ENCODE results near the gene CMSS1. TPM values are rescaled to one million over a fixed set of nuclear protein-coding genes. Genes with fewer than 3 reads are reported as not detected.

CMSS1 gene
- total RNA-seq, 1 experiment from 2014 or later, result 64.1 TPM

DNA sequence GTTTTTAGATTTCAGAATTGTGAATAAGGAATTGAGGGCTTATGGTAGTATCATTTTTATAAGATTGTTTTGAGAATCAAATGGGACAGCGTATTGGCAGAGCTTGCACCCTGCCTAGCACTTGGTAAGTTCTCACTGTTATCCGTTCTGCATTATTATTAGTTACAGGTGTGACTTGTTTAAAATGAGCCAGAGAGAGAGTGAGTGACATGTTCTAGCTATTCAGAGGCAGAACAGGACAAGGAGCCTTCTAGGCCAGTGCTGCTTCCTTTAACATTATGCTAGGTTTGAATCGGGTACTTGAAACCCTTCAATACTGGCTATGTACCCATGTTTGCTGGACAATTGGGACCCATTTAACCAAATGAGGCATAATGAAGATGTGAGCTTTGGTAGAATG lies 162.9 kb downstream of the CMSS1 start (continued):
- TF ChIP-seq, protein P1, sequence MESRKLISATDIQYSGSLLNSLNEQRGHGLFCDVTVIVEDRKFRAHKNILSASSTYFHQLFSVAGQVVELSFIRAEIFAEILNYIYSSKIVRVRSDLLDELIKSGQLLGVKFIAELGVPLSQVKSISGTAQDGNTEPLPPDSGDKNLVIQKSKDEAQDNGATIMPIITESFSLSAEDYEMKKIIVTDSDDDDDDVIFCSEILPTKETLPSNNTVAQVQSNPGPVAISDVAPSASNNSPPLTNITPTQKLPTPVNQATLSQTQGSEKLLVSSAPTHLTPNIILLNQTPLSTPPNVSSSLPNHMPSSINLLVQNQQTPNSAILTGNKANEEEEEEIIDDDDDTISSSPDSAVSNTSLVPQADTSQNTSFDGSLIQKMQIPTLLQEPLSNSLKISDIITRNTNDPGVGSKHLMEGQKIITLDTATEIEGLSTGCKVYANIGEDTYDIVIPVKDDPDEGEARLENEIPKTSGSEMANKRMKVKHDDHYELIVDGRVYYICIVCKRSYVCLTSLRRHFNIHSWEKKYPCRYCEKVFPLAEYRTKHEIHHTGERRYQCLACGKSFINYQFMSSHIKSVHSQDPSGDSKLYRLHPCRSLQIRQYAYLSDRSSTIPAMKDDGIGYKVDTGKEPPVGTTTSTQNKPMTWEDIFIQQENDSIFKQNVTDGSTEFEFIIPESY (IDR thresholded peaks at IDR 0.05; ENCODE audit: extremely low read depth, insufficient replicate concordance, low read length), result no peak

DNA sequence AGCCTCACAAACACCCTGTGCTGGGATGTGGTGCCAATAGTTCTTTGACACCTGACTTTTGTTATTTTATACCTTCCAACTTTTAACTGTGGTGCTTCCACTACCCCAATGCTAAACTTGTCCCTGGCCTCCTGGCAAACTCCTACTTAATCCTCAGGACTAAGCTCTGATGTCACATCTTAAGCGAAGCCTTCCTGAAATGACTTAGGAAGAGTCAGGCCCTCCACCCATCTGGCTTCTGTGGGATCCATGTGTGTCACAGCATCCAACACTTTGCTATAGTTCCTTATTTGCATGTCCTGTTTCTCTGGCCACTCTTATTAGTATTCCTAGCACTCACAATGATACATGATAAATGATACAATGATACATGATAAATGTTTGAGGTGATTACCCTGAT lies 163.5 kb downstream of the CMSS1 start:
- H3K36me3 ChIP-seq (ENCODE audit: control insufficient read depth in 1 of 2, insufficient read depth in 2 of 2, low read length in 2 of 2), result no peaks in the 10 kb centered on the region
- H3K79me2 ChIP-seq (ENCODE audit: insufficient read depth, low read length), result no peaks in the 10 kb centered on the region
- RAD21 ChIA-PET (ENCODE audit: low non-redundant PET in 1 of 2, low total read pairs in 2 of 2, uncharacterized antibody in 2 of 2, unreplicated experiment in 2 of 2), result no interaction called here
- peaks cover 5% of the 10 kb centered on the region; the same call in 1 of the 2 replicates for H4K20me1 ChIP-seq (ENCODE audit: insufficient read depth)
- DNase-seq (ENCODE audit: low read depth, low spot score) (no peak), ATAC-seq (no peak)
- CTCF ChIA-PET, result no interaction called here
- no peak overlapping the region for H3K4me2 ChIP-seq (ENCODE audit: low read length)
- BruUV-seq (replicated peaks), result no TSS peak
- no peak overlapping the region for H2AFZ ChIP-seq (ENCODE audit: low read depth, low read length, poor library complexity, severe bottlenecking)
- H3K4me1 ChIP-seq (ENCODE audit: control insufficient read depth in 1 of 2, insufficient read depth in 2 of 2, low read length in 2 of 2), result peaks cover 0 to 4% of the 10 kb centered on the region in 2 experiments; a peak in 1 of 4 replicates
- no peaks in the 10 kb centered on the region for H3K9me2 ChIP-seq (ENCODE audit: insufficient read depth)
- no peaks in the 10 kb centered on the region for H3K9me3 ChIP-seq (ENCODE audit: control insufficient read depth in 1 of 2, insufficient read depth in 1 of 2, low read depth in 1 of 2, low read length in 2 of 2)
- TF ChIP-seq SP1 (IDR thresholded peaks at IDR 0.05; ENCODE audit: low read depth) (no peak), CBX3 (IDR thresholded peaks at IDR 0.05; ENCODE audit: low read depth) (no peak), POLR2AphosphoS5 (IDR thresholded peaks at IDR 0.05; ENCODE audit: low read depth, low read length) (no peak), SIN3A (IDR thresholded peaks at IDR 0.05; ENCODE audit: low read depth) (no peak), YY1 (IDR thresholded peaks at IDR 0.05; ENCODE audit: extremely low read depth, insufficient replicate concordance, low read depth, low read length) (no peak), RAD21 (IDR thresholded peaks at IDR 0.05; ENCODE audit: low read depth) (no peak), SRF (IDR thresholded peaks at IDR 0.05; ENCODE audit: low read depth) (no peak), EGR1 (IDR thresholded peaks at IDR 0.05; ENCODE audit: low read depth) (no peak), JUND (IDR thresholded peaks at IDR 0.05) (no peak), EZH2phosphoT487 (IDR thresholded peaks at IDR 0.05; ENCODE audit: borderline replicate concordance) (no peak), TCF7L2 (IDR thresholded peaks at IDR 0.05; ENCODE audit: borderline replicate concordance, extremely low read depth, insufficient read depth, insufficient read length) (no peak), ELF1 (IDR thresholded peaks at IDR 0.05; ENCODE audit: borderline replicate concordance, low read depth) (no peak), POLR2A (IDR thresholded peaks at IDR 0.05; ENCODE audit: borderline replicate concordance, extremely low read depth, insufficient read depth, insufficient read length) (no peak)
- TF ChIP-seq, protein P2, sequence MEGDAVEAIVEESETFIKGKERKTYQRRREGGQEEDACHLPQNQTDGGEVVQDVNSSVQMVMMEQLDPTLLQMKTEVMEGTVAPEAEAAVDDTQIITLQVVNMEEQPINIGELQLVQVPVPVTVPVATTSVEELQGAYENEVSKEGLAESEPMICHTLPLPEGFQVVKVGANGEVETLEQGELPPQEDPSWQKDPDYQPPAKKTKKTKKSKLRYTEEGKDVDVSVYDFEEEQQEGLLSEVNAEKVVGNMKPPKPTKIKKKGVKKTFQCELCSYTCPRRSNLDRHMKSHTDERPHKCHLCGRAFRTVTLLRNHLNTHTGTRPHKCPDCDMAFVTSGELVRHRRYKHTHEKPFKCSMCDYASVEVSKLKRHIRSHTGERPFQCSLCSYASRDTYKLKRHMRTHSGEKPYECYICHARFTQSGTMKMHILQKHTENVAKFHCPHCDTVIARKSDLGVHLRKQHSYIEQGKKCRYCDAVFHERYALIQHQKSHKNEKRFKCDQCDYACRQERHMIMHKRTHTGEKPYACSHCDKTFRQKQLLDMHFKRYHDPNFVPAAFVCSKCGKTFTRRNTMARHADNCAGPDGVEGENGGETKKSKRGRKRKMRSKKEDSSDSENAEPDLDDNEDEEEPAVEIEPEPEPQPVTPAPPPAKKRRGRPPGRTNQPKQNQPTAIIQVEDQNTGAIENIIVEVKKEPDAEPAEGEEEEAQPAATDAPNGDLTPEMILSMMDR (IDR thresholded peaks at IDR 0.05 in 2 of 3, conservative IDR thresholded peaks at IDR 0.05 in 1 of 3; ENCODE audit: borderline replicate concordance in 1 of 3, insufficient read depth in 1 of 3, low read depth in 2 of 3, low read length in 2 of 3), result no peak
- intact Hi-C loops (cut with micrococcal nuclease), result no loop called here
- H3K27ac ChIP-seq (ENCODE audit: low read depth, low read length), result no peak overlapping the region
- POLR2A ChIA-PET, result no interaction called here
- no peak overlapping the region for H3K9ac ChIP-seq (ENCODE audit: low read length)
- H3K4me3 ChIP-seq (replicated peaks in 1 of 2; ENCODE audit: low read depth in 1 of 2, low read length in 2 of 2), result no peak overlapping the region
- H3K27me3 ChIP-seq (ENCODE audit: insufficient read depth, low read length), result no peaks in the 10 kb centered on the region
